ENCODE data around the gene TGM2. TPM values are rescaled to one million over a fixed set of nuclear protein-coding genes. Genes with fewer than 3 reads are reported as not detected.
A peak's percentile ranks its signal among the peaks of the same experiment; 100 is the strongest.

TGM2 gene
- total RNA-seq, 1 donor from 2014 or later: 0.72 TPM

GRCh38 chr20:38093641-38094077 is 71.4 kb downstream of the TGM2 start:
- TF ChIP-seq, protein P1, sequence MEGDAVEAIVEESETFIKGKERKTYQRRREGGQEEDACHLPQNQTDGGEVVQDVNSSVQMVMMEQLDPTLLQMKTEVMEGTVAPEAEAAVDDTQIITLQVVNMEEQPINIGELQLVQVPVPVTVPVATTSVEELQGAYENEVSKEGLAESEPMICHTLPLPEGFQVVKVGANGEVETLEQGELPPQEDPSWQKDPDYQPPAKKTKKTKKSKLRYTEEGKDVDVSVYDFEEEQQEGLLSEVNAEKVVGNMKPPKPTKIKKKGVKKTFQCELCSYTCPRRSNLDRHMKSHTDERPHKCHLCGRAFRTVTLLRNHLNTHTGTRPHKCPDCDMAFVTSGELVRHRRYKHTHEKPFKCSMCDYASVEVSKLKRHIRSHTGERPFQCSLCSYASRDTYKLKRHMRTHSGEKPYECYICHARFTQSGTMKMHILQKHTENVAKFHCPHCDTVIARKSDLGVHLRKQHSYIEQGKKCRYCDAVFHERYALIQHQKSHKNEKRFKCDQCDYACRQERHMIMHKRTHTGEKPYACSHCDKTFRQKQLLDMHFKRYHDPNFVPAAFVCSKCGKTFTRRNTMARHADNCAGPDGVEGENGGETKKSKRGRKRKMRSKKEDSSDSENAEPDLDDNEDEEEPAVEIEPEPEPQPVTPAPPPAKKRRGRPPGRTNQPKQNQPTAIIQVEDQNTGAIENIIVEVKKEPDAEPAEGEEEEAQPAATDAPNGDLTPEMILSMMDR (IDR thresholded peaks at IDR 0.05; ENCODE audit: unreplicated experiment): no peak
- no peaks in the 10 kb centered on the region for H3K27me3 Mint-ChIP-seq
- H3K36me3 Mint-ChIP-seq (ENCODE audit: insufficient read depth): peaks cover 2% of the 10 kb centered on the region
- no peaks in the 10 kb centered on the region for H3K4me1 Mint-ChIP-seq (ENCODE audit: low read depth)
- H3K4me3 Mint-ChIP-seq (ENCODE audit: low read depth): no peak overlapping the region
- no peak overlapping the region for H3K27ac Mint-ChIP-seq
- DNase-seq (ENCODE audit: low spot score, unreplicated experiment): no peak
- no peaks in the 10 kb centered on the region for H3K9me3 Mint-ChIP-seq (ENCODE audit: low read depth)

DNA sequence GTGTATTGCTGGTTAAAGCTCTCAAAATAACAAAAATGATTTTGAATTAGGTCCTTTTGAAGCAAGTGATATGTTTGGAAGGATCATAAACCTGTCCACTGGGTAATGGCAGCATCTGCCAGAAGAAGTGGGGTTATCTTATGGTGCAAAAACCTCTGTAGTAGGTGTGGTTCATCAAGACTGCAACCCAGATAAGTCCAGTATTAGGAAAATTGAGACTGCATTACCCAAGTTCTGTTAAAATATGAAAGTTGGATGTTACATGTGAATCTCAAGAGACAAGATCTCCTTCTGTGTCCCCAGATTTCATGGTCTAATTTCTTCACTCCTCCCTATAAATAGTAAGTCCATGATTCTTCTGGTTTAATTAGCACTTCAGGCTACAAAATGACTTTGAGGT is 72.2 kb downstream of the TGM2 start:
- H3K4me1 Mint-ChIP-seq (ENCODE audit: low read depth): no peaks in the 10 kb centered on the region
- H3K27ac Mint-ChIP-seq: no peak overlapping the region
- no peak overlapping the region for H3K4me3 Mint-ChIP-seq (ENCODE audit: low read depth)
- H3K36me3 Mint-ChIP-seq (ENCODE audit: insufficient read depth): peaks cover 10% of the 10 kb centered on the region
- no peaks in the 10 kb centered on the region for H3K27me3 Mint-ChIP-seq
- TF ChIP-seq, protein P1 (IDR thresholded peaks at IDR 0.05; ENCODE audit: unreplicated experiment): no peak
- no peaks in the 10 kb centered on the region for H3K9me3 Mint-ChIP-seq (ENCODE audit: low read depth)
- DNase-seq (ENCODE audit: low spot score, unreplicated experiment): no peak

DNA sequence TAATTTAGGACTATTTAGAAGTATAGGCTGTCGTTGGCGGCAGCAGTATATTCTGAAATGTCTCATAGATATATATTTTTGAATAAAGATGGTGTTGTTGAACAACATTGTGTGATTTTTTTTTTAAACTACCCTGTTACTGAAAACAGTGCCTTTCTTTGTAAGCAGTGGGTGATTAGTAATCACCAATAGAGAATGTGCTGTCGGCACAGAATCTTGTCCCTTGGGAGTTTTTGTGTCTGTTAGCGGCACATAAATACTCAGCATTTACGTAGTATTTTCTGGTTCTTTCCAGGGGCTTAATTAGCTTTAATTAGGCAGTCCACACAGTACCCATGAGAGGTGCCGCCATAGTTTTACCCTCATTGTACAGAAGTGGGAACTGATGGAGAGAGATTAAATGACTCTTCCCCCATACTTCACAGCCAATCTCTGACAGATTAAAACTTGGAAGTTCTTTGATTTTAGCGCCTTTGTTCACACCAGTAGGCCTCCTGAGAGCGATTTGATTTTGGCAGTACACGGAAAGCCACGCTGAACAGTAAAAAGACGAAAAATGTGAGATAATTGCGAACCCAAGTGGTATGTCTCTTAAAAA is 72.7 kb downstream of the TGM2 start:
- H3K27me3 Mint-ChIP-seq: no peaks in the 10 kb centered on the region
- TF ChIP-seq, protein P1 (IDR thresholded peaks at IDR 0.05; ENCODE audit: unreplicated experiment): no peak
- no peak overlapping the region for H3K27ac Mint-ChIP-seq

GRCh38 chr20:38091441-38092216 is 73.4 kb downstream of the TGM2 start:
- DNase-seq (ENCODE audit: low spot score, unreplicated experiment): no peak
- Mint-ChIP-seq H3K27me3 (no peaks in the 10 kb centered on the region), H3K27ac (peak overlapping the region; percentile 49)

More for the DNA sequence above, 72.7 kb downstream of the TGM2 start:
- H3K4me1 Mint-ChIP-seq (ENCODE audit: low read depth): no peaks in the 10 kb centered on the region
- H3K9me3 Mint-ChIP-seq (ENCODE audit: low read depth): no peaks in the 10 kb centered on the region
- H3K36me3 Mint-ChIP-seq (ENCODE audit: insufficient read depth): peaks cover 11% of the 10 kb centered on the region
- no peak for DNase-seq (ENCODE audit: low spot score, unreplicated experiment)
- H3K4me3 Mint-ChIP-seq (ENCODE audit: low read depth): no peak overlapping the region

GRCh38 chr20:38090061-38090460 is 75.0 kb downstream of the TGM2 start:
- TF ChIP-seq, protein P1 (IDR thresholded peaks at IDR 0.05; ENCODE audit: unreplicated experiment): no peak
- no peaks in the 10 kb centered on the region for H3K4me1 Mint-ChIP-seq (ENCODE audit: low read depth)
- H3K27ac Mint-ChIP-seq: no peak overlapping the region
- H3K9me3 Mint-ChIP-seq (ENCODE audit: low read depth): no peaks in the 10 kb centered on the region
- peaks cover 16% of the 10 kb centered on the region for H3K36me3 Mint-ChIP-seq (ENCODE audit: insufficient read depth)
- no peaks in the 10 kb centered on the region for H3K27me3 Mint-ChIP-seq
- no peak overlapping the region for H3K4me3 Mint-ChIP-seq (ENCODE audit: low read depth)
- no peak for DNase-seq (ENCODE audit: low spot score, unreplicated experiment)

More at GRCh38 chr20:38091441-38092216, 73.4 kb downstream of the TGM2 start:
- Mint-ChIP-seq H3K36me3 (ENCODE audit: insufficient read depth) (peaks cover 11% of the 10 kb centered on the region), H3K9me3 (ENCODE audit: low read depth) (no peaks in the 10 kb centered on the region), H3K4me3 (ENCODE audit: low read depth) (no peak overlapping the region), H3K4me1 (ENCODE audit: low read depth) (no peaks in the 10 kb centered on the region)
- TF ChIP-seq, protein P1 (IDR thresholded peaks at IDR 0.05; ENCODE audit: unreplicated experiment): no peak

Data from progenitor cell of endocrine pancreas (in vitro differentiated cells).